ENCODE results near the gene KCTD1. TPM values are rescaled to one million over a fixed set of nuclear protein-coding genes. Genes with fewer than 3 reads are reported as not detected.

KCTD1 gene
- total RNA-seq, 1 donor from 2014 or later: 27.8 TPM

DNA sequence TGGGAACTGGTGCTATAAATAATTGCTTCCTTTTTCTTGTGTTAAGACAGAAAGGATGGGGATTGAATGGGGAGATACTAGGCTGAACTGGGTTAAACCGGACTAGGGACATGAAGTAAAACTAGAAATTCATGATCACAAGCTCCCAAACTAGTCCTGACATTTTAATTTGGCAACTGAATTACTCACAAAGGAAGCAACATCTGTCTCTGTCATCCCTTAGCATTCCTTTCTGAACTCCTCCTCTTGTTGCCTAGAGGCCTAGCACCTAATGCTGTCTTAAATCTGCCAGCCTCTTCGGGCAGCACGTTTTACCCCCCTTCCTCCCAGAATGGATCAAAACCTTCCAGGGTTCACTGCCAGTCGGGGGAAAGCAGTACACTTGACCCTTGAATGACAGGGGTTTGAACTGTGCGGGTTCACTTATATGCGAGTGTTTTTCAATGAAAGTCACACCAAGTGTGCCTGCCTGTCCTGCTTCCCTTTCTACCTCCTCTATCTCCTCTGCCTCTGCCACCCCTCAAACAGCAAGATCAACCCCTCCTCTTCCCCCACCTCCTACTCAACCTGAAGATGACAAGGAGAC, 8.2 kb downstream of the KCTD1 start:
- Mint-ChIP-seq H3K27me3 (ENCODE audit: low read depth) (no peaks in the 10 kb centered on the region), H3K4me3 (peak overlapping the region; percentile 58), H3K36me3 (ENCODE audit: low read depth) (no peaks in the 10 kb centered on the region), H3K9me3 (no peaks in the 10 kb centered on the region), H3K27ac (ENCODE audit: unreplicated experiment) (no peak overlapping the region), H3K4me1 (peaks cover 50% of the 10 kb centered on the region)
- TF ChIP-seq, protein P1, sequence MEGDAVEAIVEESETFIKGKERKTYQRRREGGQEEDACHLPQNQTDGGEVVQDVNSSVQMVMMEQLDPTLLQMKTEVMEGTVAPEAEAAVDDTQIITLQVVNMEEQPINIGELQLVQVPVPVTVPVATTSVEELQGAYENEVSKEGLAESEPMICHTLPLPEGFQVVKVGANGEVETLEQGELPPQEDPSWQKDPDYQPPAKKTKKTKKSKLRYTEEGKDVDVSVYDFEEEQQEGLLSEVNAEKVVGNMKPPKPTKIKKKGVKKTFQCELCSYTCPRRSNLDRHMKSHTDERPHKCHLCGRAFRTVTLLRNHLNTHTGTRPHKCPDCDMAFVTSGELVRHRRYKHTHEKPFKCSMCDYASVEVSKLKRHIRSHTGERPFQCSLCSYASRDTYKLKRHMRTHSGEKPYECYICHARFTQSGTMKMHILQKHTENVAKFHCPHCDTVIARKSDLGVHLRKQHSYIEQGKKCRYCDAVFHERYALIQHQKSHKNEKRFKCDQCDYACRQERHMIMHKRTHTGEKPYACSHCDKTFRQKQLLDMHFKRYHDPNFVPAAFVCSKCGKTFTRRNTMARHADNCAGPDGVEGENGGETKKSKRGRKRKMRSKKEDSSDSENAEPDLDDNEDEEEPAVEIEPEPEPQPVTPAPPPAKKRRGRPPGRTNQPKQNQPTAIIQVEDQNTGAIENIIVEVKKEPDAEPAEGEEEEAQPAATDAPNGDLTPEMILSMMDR (conservative IDR thresholded peaks at IDR 0.05): no peak
- no peak for DNase-seq (ENCODE audit: low read depth, low spot score)

DNA sequence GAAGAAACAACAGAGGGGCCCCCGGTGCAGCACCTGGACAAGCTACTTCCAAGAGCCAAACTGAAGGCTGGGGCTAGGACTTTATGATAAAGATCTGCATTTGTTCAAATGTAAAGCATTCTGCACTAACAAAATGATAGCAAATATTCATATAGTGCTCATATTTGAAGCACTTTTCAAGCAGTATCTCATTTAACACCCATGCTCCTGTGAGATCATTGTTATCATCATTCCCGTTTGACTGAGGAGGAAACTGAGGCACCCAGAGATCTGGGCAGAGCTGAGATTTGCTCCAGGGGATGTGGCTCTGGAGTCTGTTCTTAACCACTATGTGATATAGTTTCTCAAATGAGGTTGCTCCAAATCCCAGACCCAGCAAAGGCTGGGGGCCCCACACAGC, 9.8 kb downstream of the KCTD1 start:
- H3K4me1 Mint-ChIP-seq: peaks cover 36% of the 10 kb centered on the region
- H3K9me3 Mint-ChIP-seq: no peaks in the 10 kb centered on the region
- no peak overlapping the region for H3K27ac Mint-ChIP-seq (ENCODE audit: unreplicated experiment)
- H3K27me3 Mint-ChIP-seq (ENCODE audit: low read depth): no peaks in the 10 kb centered on the region
- no peak overlapping the region for H3K4me3 Mint-ChIP-seq
- DNase-seq (ENCODE audit: low read depth, low spot score): no peak
- no peaks in the 10 kb centered on the region for H3K36me3 Mint-ChIP-seq (ENCODE audit: low read depth)
- TF ChIP-seq, protein P1 (conservative IDR thresholded peaks at IDR 0.05): no peak

DNA sequence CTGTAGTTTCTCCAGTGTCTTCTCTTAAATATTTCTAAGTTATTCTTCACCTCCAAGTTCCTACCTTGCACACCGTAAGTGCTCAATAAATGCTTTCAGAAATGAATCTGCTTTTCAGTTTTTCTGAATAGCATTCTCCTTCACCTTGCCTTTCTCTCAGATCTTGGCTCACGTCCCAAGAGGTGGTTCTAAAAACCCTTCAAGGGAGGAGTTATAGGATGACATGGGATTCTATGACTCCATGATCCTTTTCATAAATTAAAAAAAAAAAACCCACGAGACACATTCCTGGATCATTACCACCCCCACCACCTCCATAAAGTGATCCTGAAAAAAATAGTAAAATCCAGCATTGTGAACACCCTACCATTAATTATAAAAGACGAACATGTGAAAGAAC, 11.7 kb downstream of the KCTD1 start:
- Mint-ChIP-seq H3K4me3 (no peak overlapping the region), H3K36me3 (ENCODE audit: low read depth) (no peaks in the 10 kb centered on the region), H3K27ac (ENCODE audit: unreplicated experiment) (no peak overlapping the region), H3K9me3 (no peaks in the 10 kb centered on the region), H3K4me1 (peaks cover 26% of the 10 kb centered on the region), H3K27me3 (ENCODE audit: low read depth) (no peaks in the 10 kb centered on the region)
- no peak for DNase-seq (ENCODE audit: low read depth, low spot score)
- TF ChIP-seq, protein P1 (conservative IDR thresholded peaks at IDR 0.05): no peak

DNA sequence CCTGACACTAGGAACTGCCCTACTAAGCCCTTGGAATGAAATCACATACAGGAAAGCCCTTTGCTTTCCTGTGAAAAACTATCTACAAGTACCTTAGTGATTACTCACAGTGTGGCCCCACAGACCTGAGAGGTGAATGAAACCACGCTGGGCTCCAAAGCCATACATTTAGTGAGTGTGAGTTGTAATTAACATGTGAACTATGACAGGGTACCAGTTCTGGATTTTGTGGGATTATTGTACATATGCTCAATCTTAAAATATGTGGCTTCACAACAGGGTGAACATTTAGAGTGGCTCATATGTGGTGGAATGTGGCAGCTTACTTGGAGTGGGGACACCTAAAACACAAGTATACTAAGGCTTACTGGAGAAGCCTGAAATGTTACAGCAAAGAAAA, 12.3 kb downstream of the KCTD1 start:
- Mint-ChIP-seq H3K4me3 (no peak overlapping the region), H3K27ac (ENCODE audit: unreplicated experiment) (no peak overlapping the region), H3K27me3 (ENCODE audit: low read depth) (no peaks in the 10 kb centered on the region), H3K4me1 (peaks cover 23% of the 10 kb centered on the region), H3K9me3 (no peaks in the 10 kb centered on the region), H3K36me3 (ENCODE audit: low read depth) (no peaks in the 10 kb centered on the region)
- DNase-seq (ENCODE audit: low read depth, low spot score): no peak
- TF ChIP-seq, protein P1 (conservative IDR thresholded peaks at IDR 0.05): no peak

DNA sequence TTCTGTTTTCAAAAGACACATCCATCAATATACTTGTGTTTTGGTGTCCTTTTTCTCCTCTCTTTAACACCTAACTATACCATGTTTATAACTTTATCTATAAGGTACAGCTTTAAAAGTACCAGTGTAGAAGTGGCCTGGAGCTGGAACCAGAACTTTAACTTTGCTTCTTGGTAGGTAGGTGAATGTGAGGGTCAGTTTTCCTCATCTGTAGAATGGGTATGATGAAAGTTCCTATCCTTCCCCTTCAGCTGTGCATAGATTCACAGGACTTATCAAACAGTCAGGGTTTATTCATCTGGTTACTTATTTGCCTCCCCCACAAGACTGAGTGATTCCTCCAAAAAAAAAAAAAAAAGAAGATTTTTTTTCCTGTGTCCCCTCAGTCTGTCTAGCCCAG, 12.7 kb downstream of the KCTD1 start:
- Mint-ChIP-seq H3K4me1 (peaks cover 19% of the 10 kb centered on the region), H3K9me3 (no peaks in the 10 kb centered on the region), H3K27me3 (ENCODE audit: low read depth) (no peaks in the 10 kb centered on the region), H3K4me3 (no peak overlapping the region), H3K27ac (ENCODE audit: unreplicated experiment) (no peak overlapping the region), H3K36me3 (ENCODE audit: low read depth) (no peaks in the 10 kb centered on the region)
- TF ChIP-seq, protein P1 (conservative IDR thresholded peaks at IDR 0.05): no peak
- DNase-seq (ENCODE audit: low read depth, low spot score): no peak

Measured in neural crest cell (in vitro differentiated cells).